ENCODE data around the gene SOS1. TPM values are rescaled to one million over a fixed set of nuclear protein-coding genes. Genes with fewer than 3 reads are reported as not detected.
"Not testable (repeated sequence)": the region's sequence is repeated elsewhere in the genome, so short reads cannot be mapped to it uniquely, and the experiment has no call there.

Gene SOS1
- total RNA-seq, 4 donors from 2014 or later: 48.6 to 64.2 (median 58.6) TPM

- H3K4me3 ChIP-seq: no peak overlapping the region
- ATAC-seq: no peak
- no peak for TF ChIP-seq POLR2AphosphoS5 (IDR thresholded peaks at IDR 0.05)
- no peak for TF ChIP-seq POLR2A (IDR thresholded peaks at IDR 0.05)
- no peak for TF ChIP-seq EP300 (IDR thresholded peaks at IDR 0.05)
- TF ChIP-seq CTCF (IDR thresholded peaks at IDR 0.05): no peak
- no peaks in the 10 kb centered on the region for H3K9me3 ChIP-seq
- 100% methylated on average over 1 of the region's 4 CpGs; no CpG with 5 or more reads in 1 of the 2 donors for WGBS, 2 donors (ENCODE audit: low coverage in 1 of 2)
- no peaks in the 10 kb centered on the region for H3K36me3 ChIP-seq
- peaks cover 0 to 12% (median 0%) of the 10 kb centered on the region in 3 donors for H3K4me1 ChIP-seq
- H3K27me3 ChIP-seq: no peaks in the 10 kb centered on the region
- no peak overlapping the region for H3K27ac ChIP-seq
These were observed 175.5 kb downstream of the SOS1 start for GRCh38 chr2:38945372-38945771.

- TF ChIP-seq EP300 (IDR thresholded peaks at IDR 0.05) (no peak), POLR2A (IDR thresholded peaks at IDR 0.05) (no peak), CTCF (IDR thresholded peaks at IDR 0.05) (no peak), POLR2AphosphoS5 (IDR thresholded peaks at IDR 0.05) (no peak)
- Histone ChIP-seq H3K36me3 (no peaks in the 10 kb centered on the region), H3K27me3 (no peaks in the 10 kb centered on the region), H3K27ac (no peak overlapping the region), H3K4me3 (no peak overlapping the region), H3K9me3 (no peaks in the 10 kb centered on the region), H3K4me1 (peaks cover 0 to 12% (median 0%) of the 10 kb centered on the region in 3 donors)
- ATAC-seq: no peak
These were observed 177.1 kb downstream of the SOS1 start for GRCh38 chr2:38943784-38944183.

GRCh38 chr2:38940746-38941145 lies 180.1 kb downstream of the SOS1 start:
- Histone ChIP-seq H3K27me3 (no peaks in the 10 kb centered on the region), H3K9me3 (no peaks in the 10 kb centered on the region), H3K27ac (no peak overlapping the region), H3K4me1 (no peaks in the 10 kb centered on the region), H3K4me3 (no peak overlapping the region), H3K36me3 (peaks cover 0 to 13% of the 10 kb centered on the region in 2 donors)
- TF ChIP-seq EP300 (IDR thresholded peaks at IDR 0.05) (no peak), CTCF (IDR thresholded peaks at IDR 0.05) (no peak), POLR2A (IDR thresholded peaks at IDR 0.05) (no peak), POLR2AphosphoS5 (IDR thresholded peaks at IDR 0.05) (no peak)
- 88% methylated on average over 1 of the region's 1 CpG; no CpG with 5 or more reads in 1 of the 2 donors for WGBS, 2 donors (ENCODE audit: low coverage in 1 of 2)
- no peak for ATAC-seq

- no peaks in the 10 kb centered on the region for H3K27me3 ChIP-seq
- no peaks in the 10 kb centered on the region for H3K4me1 ChIP-seq
- H3K27ac ChIP-seq: no peak overlapping the region
- no peak for TF ChIP-seq EP300 (IDR thresholded peaks at IDR 0.05)
- TF ChIP-seq POLR2AphosphoS5 (IDR thresholded peaks at IDR 0.05): no peak
- TF ChIP-seq POLR2A (IDR thresholded peaks at IDR 0.05): no peak
- TF ChIP-seq CTCF (IDR thresholded peaks at IDR 0.05): no peak
- no peaks in the 10 kb centered on the region for H3K9me3 ChIP-seq
- ATAC-seq: no peak
- peaks cover 0 to 13% of the 10 kb centered on the region in 2 donors for H3K36me3 ChIP-seq
- 88 to 100% methylated on average over 1 to 3 of the region's 3 CpGs for WGBS, 2 donors (ENCODE audit: low coverage in 1 of 2)
- no peak overlapping the region for H3K4me3 ChIP-seq
These were observed 183.3 kb downstream of the SOS1 start for GRCh38 chr2:38937548-38937947.

- H3K4me1 ChIP-seq, ATAC-seq, H3K4me3 ChIP-seq, H3K9me3 ChIP-seq, H3K27me3 ChIP-seq, H3K27ac ChIP-seq: not testable (repeated sequence)
- 64 to 94% methylated on average over 2 to 5 of the region's 6 CpGs for WGBS, 2 donors (ENCODE audit: low coverage in 1 of 2)
- H3K36me3 ChIP-seq: peaks cover 0 to 13% of the 10 kb centered on the region in 2 donors
These were observed 184.3 kb downstream of the SOS1 start for GRCh38 chr2:38936516-38936915.

All from gastroesophageal sphincter (tissue), 4 donors.